CD14-positive monocyte (primary cell): ENCODE results near the gene CIB2. TPM values are rescaled to one million over a fixed set of nuclear protein-coding genes. Genes with fewer than 3 reads are reported as not detected.

ENCODE experiments used
- DNase-seq, 3 donors: peaks; one replicate each; pipeline ENCODE4 v3.0.0-alpha.2; 2011 to 2022
- H2AFZ ChIP-seq: 2 replicates; pipeline ENCODE4 v1.6.0; 2012; ENCODE audit warnings: mild to moderate bottlenecking, low read depth, low read length, inconsistent platforms; ENCODE audit not compliant: insufficient read depth, poor library complexity, severe bottlenecking
- H3K27ac ChIP-seq, 2 donors: 1 replicate in 1 of 2; 2 replicates in 1 of 2; pipeline ENCODE4 v1.5.1; 2012 to 2013; ENCODE audit warnings: low read length in 2 of 2, control low read depth in 1 of 2, inconsistent platforms in 1 of 2, low read depth in 1 of 2, mild to moderate bottlenecking in 1 of 2
- H3K27me3 ChIP-seq, 2 donors: one replicate each; pipeline versions ENCODE4 v1.6.0 to v1.6.1; 2011 to 2013; ENCODE audit warnings: low read length in 2 of 2; ENCODE audit not compliant: control insufficient read depth in 2 of 2, insufficient read depth in 2 of 2
- H3K36me3 ChIP-seq, 2 donors: replicated peaks in 1 of 2; 1 replicate in 1 of 2; 2 replicates in 1 of 2; pipeline versions ENCODE4 v1.5.1 to v1.6.1; 2012 to 2013; ENCODE audit warnings: low read length in 2 of 2, control low read depth in 1 of 2, inconsistent platforms in 1 of 2, mild to moderate bottlenecking in 1 of 2; ENCODE audit not compliant: insufficient read depth in 2 of 2, control insufficient read depth in 1 of 2
- H3K4me1 ChIP-seq, 2 donors: 1 replicate in 1 of 2; 2 replicates in 1 of 2; pipeline versions ENCODE4 v1.5.1 to v1.6.1; 2012 to 2013; ENCODE audit warnings: low read length in 2 of 2, control low read depth in 1 of 2, inconsistent platforms in 1 of 2, mild to moderate bottlenecking in 1 of 2, moderate library complexity in 1 of 2; ENCODE audit not compliant: insufficient read depth in 2 of 2, control insufficient read depth in 1 of 2
- H3K4me2 ChIP-seq: replicated peaks from 2 replicates; pipeline ENCODE3; 2012; ENCODE audit warnings: low read length, moderate library complexity, mild to moderate bottlenecking; ENCODE audit not compliant: poor library complexity, severe bottlenecking; ENCODE audit errors: extremely low read depth
- H3K4me3 ChIP-seq, 3 experiments: fragments of 200-600 bp in 1 of 3; sonication (generic) in 1 of 3; replicated peaks in 1 of 3; 1 replicate in 2 of 3; 2 replicates in 1 of 3; pipeline ENCODE4 v1.5.1; 2011 to 2013; ENCODE audit warnings: low read length in 3 of 3, mild to moderate bottlenecking in 3 of 3, control low read depth in 2 of 3, low read depth in 2 of 3, inconsistent platforms in 1 of 3, moderate library complexity in 1 of 3
- H3K79me2 ChIP-seq: 2 replicates; pipeline ENCODE4 v1.6.0; 2012; ENCODE audit warnings: mild to moderate bottlenecking, control low read depth, inconsistent platforms, low read length, moderate library complexity; ENCODE audit not compliant: insufficient read depth
- H3K9ac ChIP-seq: 2 replicates; pipeline ENCODE4 v1.6.0; 2017; ENCODE audit warnings: low read length, mild to moderate bottlenecking; ENCODE audit not compliant: insufficient read depth, poor library complexity, severe bottlenecking
- H3K9me3 ChIP-seq, 2 donors: replicated peaks in 1 of 2; 1 replicate in 1 of 2; 2 replicates in 1 of 2; pipeline versions ENCODE4 v1.5.1 to v1.6.1; 2012 to 2013; ENCODE audit warnings: low read length in 2 of 2, control low read depth in 1 of 2; ENCODE audit not compliant: control insufficient read depth in 1 of 2, insufficient read depth in 1 of 2
- H4K20me1 ChIP-seq: 2 replicates; pipeline ENCODE4 v1.6.0; 2012; ENCODE audit warnings: mild to moderate bottlenecking, low read length, control low read depth, moderate library complexity; ENCODE audit not compliant: insufficient read depth
- H3K27ac Mint-ChIP-seq, 7 donors: one replicate each; pipeline ENCODE4 v1.8.0; 2020; ENCODE audit warnings: mild to moderate bottlenecking in 7 of 7, mixed read lengths in 7 of 7, moderate library complexity in 6 of 7, inconsistent platforms in 2 of 7
- H3K27me3 Mint-ChIP-seq, 3 donors: one replicate each; pipeline ENCODE4 v1.8.0; 2021 to 2022; ENCODE audit warnings: low read depth in 3 of 3, mild to moderate bottlenecking in 3 of 3, mixed read lengths in 3 of 3, moderate library complexity in 3 of 3, inconsistent platforms in 1 of 3
- H3K36me3 Mint-ChIP-seq, 2 donors: one replicate each; pipeline ENCODE4 v1.8.0; 2020; ENCODE audit warnings: mixed read lengths in 2 of 2, inconsistent platforms in 1 of 2, mild to moderate bottlenecking in 1 of 2
- H3K4me1 Mint-ChIP-seq: one replicate; pipeline ENCODE4 v1.8.0; 2020; ENCODE audit warnings: mild to moderate bottlenecking, mixed read lengths
- H3K4me3 Mint-ChIP-seq, 2 donors: one replicate each; pipeline ENCODE4 v1.8.0; 2020; ENCODE audit warnings: mild to moderate bottlenecking in 2 of 2, mixed read lengths in 2 of 2, moderate library complexity in 1 of 2
- H3K9me3 Mint-ChIP-seq, 7 donors: one replicate each; pipeline ENCODE4 v1.8.0; 2020 to 2022; ENCODE audit warnings: mixed read lengths in 7 of 7, mild to moderate bottlenecking in 6 of 7, moderate library complexity in 6 of 7, inconsistent platforms in 2 of 7
- WGBS: methylation state at CpG from one replicate; pipeline ENCODE4 v1.1.5; 2013; ENCODE audit warnings: missing lambda C conversion rate; ENCODE audit not compliant: insufficient coverage; 5-methylcytosine and 5-hydroxymethylcytosine counted together
- intact Hi-C, 2 donors: fragments of 100-400 bp; cut with micrococcal nuclease; formaldehyde crosslinking; loops; one replicate each; pipeline versions ENCODE4 v1.15.0 to v1.15.1; 2023
- polyA minus RNA-seq: library from RNA; depleted of rRNA, polyadenylated mRNA; stranded (reverse); fragments of >200 nt; gene quantifications from 2 replicates; pipeline ENCODE4 v1.2.3, GENCODE V29; 2012
- polyA plus RNA-seq, 3 donors: library from polyadenylated mRNA; depleted of rRNA in 1 of 3; unstranded in 2 of 3; stranded (reverse) in 1 of 3; fragments of 300-500 nt in 2 of 3; fragments of >200 nt in 1 of 3; fragmentation: Illumina TruSeq in 2 of 3; gene quantifications; 1 replicate in 2 of 3; 2 replicates in 1 of 3; pipeline ENCODE4 v1.2.3, GENCODE V29; 2012 to 2021
- total RNA-seq, 12 experiments: library from RNA in 1 of 12; stranded (reverse) in 1 of 12; fragments of 120-200 nt in 1 of 12; gene quantifications; one replicate each; pipeline ENCODE4 v1.2.4 and lab custom pipeline; 2013 to 2026; ENCODE audit warnings: mixed read lengths in 6 of 12, inconsistent platforms in 1 of 12
- TF ChIP-seq, protein P1 (sequence below): fragments of 200-600 bp; IDR thresholded peaks from one replicate; pipeline ENCODE4 v1.8.0; 2022; ENCODE audit warnings: antibody characterized with exemption, mild to moderate bottlenecking

The CIB2 gene
- 0.40 TPM for total RNA-seq (2013)
- under 1 TPM; 0.43 to 0.75 (median 0.51) TPM for polyA plus RNA-seq
- 0.48 and 1.4 TPM in 2 replicates for polyA minus RNA-seq
- 0 to 1.5 (median 0.25) reads per million in 11 experiments for total RNA-seq (lab: John Stamatoyannopoulos, UW)

DNA sequence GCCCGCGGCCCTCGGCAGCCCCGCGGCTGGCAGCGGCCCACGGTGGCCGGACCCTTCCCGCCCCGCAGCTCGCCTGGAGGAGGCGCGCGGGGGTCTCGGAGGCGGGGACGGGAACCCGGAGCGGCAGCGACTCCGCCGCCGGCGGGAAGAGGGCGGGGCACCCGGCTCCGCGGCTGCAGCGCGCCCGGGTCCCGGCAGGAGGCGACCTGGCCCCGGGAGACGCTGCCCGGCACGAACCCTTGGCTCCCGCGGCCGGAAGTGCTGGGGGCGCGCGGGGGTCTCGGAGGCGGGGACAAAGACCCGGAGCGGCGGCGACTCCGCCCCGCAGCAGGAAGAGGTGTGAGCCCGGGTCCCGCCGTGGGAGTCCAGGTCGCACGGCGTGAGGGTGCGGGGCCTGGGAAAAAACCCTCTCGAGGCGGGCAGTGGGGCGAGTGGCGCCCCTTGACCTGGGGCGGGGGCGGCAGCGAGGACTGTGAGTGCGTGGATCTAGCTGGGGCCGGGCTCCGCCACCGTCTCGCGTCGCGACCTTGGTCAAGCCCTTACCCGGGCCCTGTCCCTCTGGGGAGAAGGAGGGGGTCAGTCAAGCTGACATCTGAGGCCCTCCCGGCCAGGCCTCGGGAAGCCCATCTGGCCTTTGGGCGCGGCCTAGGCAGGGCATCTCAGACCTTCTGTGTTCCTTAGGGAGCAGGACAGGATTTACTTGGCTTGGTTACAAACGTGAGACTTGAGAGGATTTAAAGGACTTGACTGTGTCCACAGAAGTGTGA, at the start of gene CIB2:
Gene CIB2, minus strand, starts transcription at position 151 of the 767 bp plus-strand sequence. CDS start 230 bp downstream, outside the sequence.
- H3K36me3 Mint-ChIP-seq, result no peaks in the 10 kb centered on the region
- intact Hi-C loops, result loop anchor here in 1 of 2 donors (5.0 kb wide), 2 partner anchors 66 to 111 kb away; no protein-coding TSS in a partner anchor

DNA sequence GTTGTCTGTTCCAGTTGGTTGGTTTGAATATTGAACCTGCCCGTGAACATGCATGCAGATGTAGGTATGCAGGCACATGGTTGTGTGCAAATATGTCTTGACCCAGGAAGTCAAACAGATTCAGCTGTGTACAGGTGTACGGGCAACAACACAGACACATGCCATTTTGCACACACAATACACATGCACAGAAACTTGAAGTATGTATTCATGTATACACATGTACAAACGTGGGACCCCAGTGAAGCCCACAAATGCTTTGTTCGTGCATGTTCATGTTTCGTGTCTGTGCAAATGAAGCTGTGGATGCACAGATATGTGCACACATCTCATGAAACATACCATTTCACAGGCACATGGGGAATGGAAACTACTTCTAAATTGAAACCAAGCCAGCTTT, 48.7 kb upstream of the CIB2 start:
- intact Hi-C loops, result no loop called here

More for the DNA sequence above, at the start of gene CIB2:
- under 1% methylated on average over 71 of the region's 79 CpGs for WGBS
- H3K27ac Mint-ChIP-seq, result peak within 1 kb of the TSS in 5 of 7 donors; percentile 23 to 75 (median 72)
- peaks cover 0 to 4% (median 0%) of the 10 kb centered on the region in 7 donors for H3K9me3 Mint-ChIP-seq
- Histone ChIP-seq H3K36me3 (no peaks in the 10 kb centered on the region), H3K4me3 (peak within 1 kb of the TSS; percentile 74 to 84 (median 79)), H3K79me2 (no peaks in the 10 kb centered on the region), H3K4me1 (peaks cover 9 to 20% of the 10 kb centered on the region in 2 donors), H2AFZ (peak within 1 kb of the TSS; percentile 99), H3K4me2 (peak within 1 kb of the TSS; percentile 82), H3K9ac (peak within 1 kb of the TSS; percentile 82), H4K20me1 (no peaks in the 10 kb centered on the region), H3K9me3 (no peaks in the 10 kb centered on the region), H3K27ac (peak within 1 kb of the TSS in 1 of 2 donors; percentile 73), H3K27me3 (peaks cover 0 to 8% of the 10 kb centered on the region in 2 donors)
- H3K4me1 Mint-ChIP-seq, result peaks cover 26% of the 10 kb centered on the region
- DNase-seq, result peak; percentile 29 to 58 (median 55)
- TF ChIP-seq, protein P1, sequence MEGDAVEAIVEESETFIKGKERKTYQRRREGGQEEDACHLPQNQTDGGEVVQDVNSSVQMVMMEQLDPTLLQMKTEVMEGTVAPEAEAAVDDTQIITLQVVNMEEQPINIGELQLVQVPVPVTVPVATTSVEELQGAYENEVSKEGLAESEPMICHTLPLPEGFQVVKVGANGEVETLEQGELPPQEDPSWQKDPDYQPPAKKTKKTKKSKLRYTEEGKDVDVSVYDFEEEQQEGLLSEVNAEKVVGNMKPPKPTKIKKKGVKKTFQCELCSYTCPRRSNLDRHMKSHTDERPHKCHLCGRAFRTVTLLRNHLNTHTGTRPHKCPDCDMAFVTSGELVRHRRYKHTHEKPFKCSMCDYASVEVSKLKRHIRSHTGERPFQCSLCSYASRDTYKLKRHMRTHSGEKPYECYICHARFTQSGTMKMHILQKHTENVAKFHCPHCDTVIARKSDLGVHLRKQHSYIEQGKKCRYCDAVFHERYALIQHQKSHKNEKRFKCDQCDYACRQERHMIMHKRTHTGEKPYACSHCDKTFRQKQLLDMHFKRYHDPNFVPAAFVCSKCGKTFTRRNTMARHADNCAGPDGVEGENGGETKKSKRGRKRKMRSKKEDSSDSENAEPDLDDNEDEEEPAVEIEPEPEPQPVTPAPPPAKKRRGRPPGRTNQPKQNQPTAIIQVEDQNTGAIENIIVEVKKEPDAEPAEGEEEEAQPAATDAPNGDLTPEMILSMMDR, result peak; percentile 94
- H3K27me3 Mint-ChIP-seq, result peaks cover 10 to 14% (median 12%) of the 10 kb centered on the region in 3 donors
- H3K4me3 Mint-ChIP-seq, result peak within 1 kb of the TSS; percentile 85 to 89

More for the DNA sequence above, 48.7 kb upstream of the CIB2 start:
- no peak for DNase-seq
- Mint-ChIP-seq H3K27ac (no peak overlapping the region), H3K36me3 (no peaks in the 10 kb centered on the region), H3K4me1 (no peaks in the 10 kb centered on the region), H3K4me3 (no peak overlapping the region), H3K27me3 (peaks cover 0 to 4% (median 2%) of the 10 kb centered on the region in 3 donors), H3K9me3 (no peaks in the 10 kb centered on the region)
- Histone ChIP-seq H4K20me1 (no peaks in the 10 kb centered on the region), H3K4me2 (no peak overlapping the region), H2AFZ (no peak overlapping the region), H3K9ac (no peak overlapping the region), H3K4me3 (no peak overlapping the region), H3K27me3 (no peaks in the 10 kb centered on the region), H3K36me3 (no peaks in the 10 kb centered on the region), H3K27ac (no peak overlapping the region), H3K4me1 (peaks cover 0 to under 1% of the 10 kb centered on the region in 2 donors), H3K9me3 (no peaks in the 10 kb centered on the region), H3K79me2 (no peaks in the 10 kb centered on the region)
- TF ChIP-seq, protein P1, result no peak
- 89% methylated on average over 2 of the region's 5 CpGs for WGBS
